ENCODE measurements around the gene HIGD1A.

Gene HIGD1A

GRCh38 chr3:42801784-42802183 lies 2.5 kb downstream of the HIGD1A start:
- H3K4me3 ChIP-seq (ENCODE audit: low read length): no peak overlapping the region
- no peak overlapping the region for H3K4me2 ChIP-seq (ENCODE audit: low read length)
- H3K9me3 ChIP-seq (ENCODE audit: control insufficient read depth, insufficient read depth, low read length): no peaks in the 10 kb centered on the region
- peaks cover 33% of the 10 kb centered on the region for H3K4me1 ChIP-seq (ENCODE audit: control insufficient read depth, low read length)
- H3K79me2 ChIP-seq (ENCODE audit: control insufficient read depth, low read length): peaks cover 52% of the 10 kb centered on the region
- TF ChIP-seq CTCF (IDR thresholded peaks at IDR 0.05; ENCODE audit: low read depth, low read length, poor library complexity, severe bottlenecking) (no peak), EZH2phosphoT487 (IDR thresholded peaks at IDR 0.05; ENCODE audit: borderline replicate concordance, low read length) (no peak)
- H3K27ac ChIP-seq (ENCODE audit: low read depth, low read length): no peak overlapping the region
- H4K20me1 ChIP-seq (ENCODE audit: control insufficient read depth, insufficient read depth, low read depth, low read length): peaks cover 18% of the 10 kb centered on the region; the same call in 1 of the 2 replicates
- H3K9me2 ChIP-seq (replicated peaks; ENCODE audit: control insufficient read depth, low read length): no peaks in the 10 kb centered on the region
- H3K27me3 ChIP-seq (ENCODE audit: control insufficient read depth, low read length): peaks cover 8% of the 10 kb centered on the region
- H3K36me3 ChIP-seq (ENCODE audit: control insufficient read depth, low read length): peaks cover 23% of the 10 kb centered on the region
- no peaks in the 10 kb centered on the region for H3F3A ChIP-seq (ENCODE audit: control insufficient read depth, insufficient read depth)

- TF ChIP-seq CTCF (IDR thresholded peaks at IDR 0.05; ENCODE audit: low read depth, low read length, poor library complexity, severe bottlenecking) (no peak), EZH2phosphoT487 (IDR thresholded peaks at IDR 0.05; ENCODE audit: borderline replicate concordance, low read length) (no peak)
- Histone ChIP-seq H3K4me1 (ENCODE audit: control insufficient read depth, low read length) (peaks cover 33% of the 10 kb centered on the region), H3K4me2 (ENCODE audit: low read length) (no peak overlapping the region)
Observed at GRCh38 chr3:42801048-42801620, 3.2 kb downstream of the HIGD1A start.

GRCh38 chr3:42800251-42800650 lies 4.0 kb downstream of the HIGD1A start:
- Histone ChIP-seq H3K79me2 (ENCODE audit: control insufficient read depth, low read length) (peaks cover 64% of the 10 kb centered on the region), H3F3A (ENCODE audit: control insufficient read depth, insufficient read depth) (no peaks in the 10 kb centered on the region), H3K9me3 (ENCODE audit: control insufficient read depth, insufficient read depth, low read length) (no peaks in the 10 kb centered on the region), H3K27ac (ENCODE audit: low read depth, low read length) (no peak overlapping the region), H3K4me3 (ENCODE audit: low read length) (no peak overlapping the region), H3K27me3 (ENCODE audit: control insufficient read depth, low read length) (peaks cover 2% of the 10 kb centered on the region; the same call in 1 of the 2 replicates), H3K4me1 (ENCODE audit: control insufficient read depth, low read length) (peaks cover 33% of the 10 kb centered on the region), H3K36me3 (ENCODE audit: control insufficient read depth, low read length) (peaks cover 23% of the 10 kb centered on the region), H3K9me2 (replicated peaks; ENCODE audit: control insufficient read depth, low read length) (no peaks in the 10 kb centered on the region), H4K20me1 (ENCODE audit: control insufficient read depth, insufficient read depth, low read depth, low read length) (peaks cover 18% of the 10 kb centered on the region; the same call in 1 of the 2 replicates), H3K4me2 (ENCODE audit: low read length) (no peak overlapping the region)
- TF ChIP-seq EZH2phosphoT487 (IDR thresholded peaks at IDR 0.05; ENCODE audit: borderline replicate concordance, low read length): no peak
- no peak for TF ChIP-seq CTCF (IDR thresholded peaks at IDR 0.05; ENCODE audit: low read depth, low read length, poor library complexity, severe bottlenecking)

More at GRCh38 chr3:42801048-42801620, 3.2 kb downstream of the HIGD1A start:
- peaks cover 56% of the 10 kb centered on the region for H3K79me2 ChIP-seq (ENCODE audit: control insufficient read depth, low read length)
- peaks cover 23% of the 10 kb centered on the region for H3K36me3 ChIP-seq (ENCODE audit: control insufficient read depth, low read length)
- H3K9me2 ChIP-seq (replicated peaks; ENCODE audit: control insufficient read depth, low read length): no peaks in the 10 kb centered on the region
- H3K27ac ChIP-seq (ENCODE audit: low read depth, low read length): no peak overlapping the region
- H3K27me3 ChIP-seq (ENCODE audit: control insufficient read depth, low read length): peaks cover 5% of the 10 kb centered on the region; the same call in 1 of the 2 replicates
- peaks cover 18% of the 10 kb centered on the region; the same call in 1 of the 2 replicates for H4K20me1 ChIP-seq (ENCODE audit: control insufficient read depth, insufficient read depth, low read depth, low read length)
- no peaks in the 10 kb centered on the region for H3F3A ChIP-seq (ENCODE audit: control insufficient read depth, insufficient read depth)
- no peaks in the 10 kb centered on the region for H3K9me3 ChIP-seq (ENCODE audit: control insufficient read depth, insufficient read depth, low read length)
- H3K4me3 ChIP-seq (ENCODE audit: low read length): no peak overlapping the region
